ENCODE results near the gene N4BP2L2. TPM values are rescaled to one million over a fixed set of nuclear protein-coding genes. Genes with fewer than 3 reads are reported as not detected.

Gene N4BP2L2
- total and polyA plus RNA-seq, 2 of the 4 experiments (the other 2 are of a cell fraction): 28.7 to 34.6 TPM

DNA sequence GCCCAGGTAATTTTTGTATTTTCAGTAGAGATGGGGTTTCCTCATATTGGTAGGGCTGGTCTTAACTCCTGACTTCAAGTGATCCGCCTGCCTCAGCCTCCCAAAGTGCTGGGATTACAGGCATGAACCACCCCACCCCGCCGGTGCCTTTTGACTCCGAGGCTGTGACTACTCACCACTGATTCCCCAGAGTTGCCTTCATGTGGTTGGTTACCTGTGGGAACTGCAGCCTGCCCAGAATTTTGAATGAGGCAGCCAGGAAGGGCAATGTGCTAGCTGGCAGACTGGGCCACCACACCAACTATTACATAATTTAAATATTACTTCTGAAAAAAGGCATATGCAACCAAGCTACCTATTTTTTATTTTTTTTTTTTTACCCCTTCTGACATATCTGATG lies 42.8 kb downstream of the N4BP2L2 start:
- Histone ChIP-seq H3K4me1 (ENCODE audit: control insufficient read depth, insufficient read depth, low read length) (no peaks in the 10 kb centered on the region; the same call in 1 of the 2 replicates), H3K79me1 (ENCODE audit: low read depth in 1 of 2, low read length in 2 of 2) (peaks cover 0 to 5% of the 10 kb centered on the region in 2 experiments; a peak in 2 of 4 replicates), H3K23ac (ENCODE audit: low read depth, low read length) (no peak overlapping the region), H3K9me1 (ENCODE audit: insufficient read depth, low read length) (peaks cover 9% of the 10 kb centered on the region; the same call in 1 of the 2 replicates), H2BK120ac (ENCODE audit: low read depth, low read length) (no peak overlapping the region), H3K27me3 (ENCODE audit: control insufficient read depth, insufficient read depth, low read length) (no peaks in the 10 kb centered on the region), H2AFZ (replicated peaks; ENCODE audit: low read length, poor library complexity) (no peak overlapping the region), H4K8ac (ENCODE audit: low read depth in 2 of 2, low read length in 2 of 2) (no peak overlapping the region), H3K4ac (ENCODE audit: low read depth, low read length) (no peak overlapping the region), H3K27ac (ENCODE audit: insufficient read depth, low read length) (no peak overlapping the region), H2BK20ac (ENCODE audit: low read depth, low read length) (no peak overlapping the region), H3K9ac (ENCODE audit: low read depth, low read length) (no peak overlapping the region), H2AK9ac (replicated peaks; ENCODE audit: low read depth, low read length, poor library complexity) (no peak overlapping the region), H3K14ac (replicated peaks; ENCODE audit: low read depth, low read length) (no peak overlapping the region), H3K56ac (ENCODE audit: extremely low read depth, insufficient read depth, low read length) (no peak overlapping the region), H2BK15ac (ENCODE audit: low read depth, low read length) (no peak overlapping the region), H3K9me3 (ENCODE audit: control insufficient read depth, insufficient read depth, low read length) (no peaks in the 10 kb centered on the region), H2AK5ac (ENCODE audit: low read depth, low read length) (no peak overlapping the region), H4K91ac (ENCODE audit: insufficient read depth, low read depth, low read length) (no peak overlapping the region), H2BK5ac (ENCODE audit: low read depth, low read length, poor library complexity, severe bottlenecking) (no peak overlapping the region), H3K18ac (ENCODE audit: low read depth, low read length) (no peak overlapping the region), H4K5ac (ENCODE audit: low read depth, low read length) (no peak overlapping the region), H4K20me1 (ENCODE audit: insufficient read depth, low read length) (no peaks in the 10 kb centered on the region), H3K4me2 (ENCODE audit: low read depth, low read length) (no peak overlapping the region), H3K36me3 (ENCODE audit: control insufficient read depth, insufficient read depth, low read length) (peaks cover 2% of the 10 kb centered on the region; the same call in 1 of the 2 replicates), H3K4me3 (ENCODE audit: insufficient read depth, low read depth, low read length) (no peak overlapping the region)
- in situ Hi-C loops (cut with MboI; ENCODE audit: low sequenced_read_pairs): no loop called here
- no peak for TF ChIP-seq SMC3 (IDR thresholded peaks at IDR 0.05; ENCODE audit: low read depth, low read length)
- TF ChIP-seq, protein P1, sequence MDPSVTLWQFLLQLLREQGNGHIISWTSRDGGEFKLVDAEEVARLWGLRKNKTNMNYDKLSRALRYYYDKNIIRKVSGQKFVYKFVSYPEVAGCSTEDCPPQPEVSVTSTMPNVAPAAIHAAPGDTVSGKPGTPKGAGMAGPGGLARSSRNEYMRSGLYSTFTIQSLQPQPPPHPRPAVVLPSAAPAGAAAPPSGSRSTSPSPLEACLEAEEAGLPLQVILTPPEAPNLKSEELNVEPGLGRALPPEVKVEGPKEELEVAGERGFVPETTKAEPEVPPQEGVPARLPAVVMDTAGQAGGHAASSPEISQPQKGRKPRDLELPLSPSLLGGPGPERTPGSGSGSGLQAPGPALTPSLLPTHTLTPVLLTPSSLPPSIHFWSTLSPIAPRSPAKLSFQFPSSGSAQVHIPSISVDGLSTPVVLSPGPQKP (IDR thresholded peaks at IDR 0.05; ENCODE audit: borderline replicate concordance, low read depth, low read length): no peak
- TF ChIP-seq RAD21 (IDR thresholded peaks at IDR 0.05; ENCODE audit: low read length): no peak
- TF ChIP-seq CEBPB (IDR thresholded peaks at IDR 0.05; ENCODE audit: low read depth, low read length): no peak
- no peak for TF ChIP-seq RFX5 (IDR thresholded peaks at IDR 0.05; ENCODE audit: low read depth, low read length)
- no peak for TF ChIP-seq FOS (IDR thresholded peaks at IDR 0.05; ENCODE audit: low read depth, low read length)
- ChIA-PET CTCF (no interaction called here), POLR2A (ENCODE audit: unreplicated experiment) (no interaction called here)
- no peak for ATAC-seq (ENCODE audit: low read depth)
- 80% methylated on average over 1 of the region's 4 CpGs; no CpG with 5 or more reads in 1 of the 2 experiments for WGBS, 2 experiments (ENCODE audit: extremely low coverage in 2 of 2, insufficient read length in 1 of 2)
- intact Hi-C loops (cut with micrococcal nuclease): no loop called here
- DNase-seq: no peak
- dilution Hi-C loops (cut with HindIII; ENCODE audit: low sequenced_read_pairs, unreplicated experiment): no loop called here
- no TSS peak for BruUV-seq (replicated peaks)

All from IMR-90 (cell line).